Measurements from ENCODE around the gene ADAM19. TPM values are rescaled to one million over a fixed set of nuclear protein-coding genes. Genes with fewer than 3 reads are reported as not detected.

The ADAM19 gene
- total RNA-seq, 2 experiments from 2014 or later, result 24.2 to 103 TPM

DNA sequence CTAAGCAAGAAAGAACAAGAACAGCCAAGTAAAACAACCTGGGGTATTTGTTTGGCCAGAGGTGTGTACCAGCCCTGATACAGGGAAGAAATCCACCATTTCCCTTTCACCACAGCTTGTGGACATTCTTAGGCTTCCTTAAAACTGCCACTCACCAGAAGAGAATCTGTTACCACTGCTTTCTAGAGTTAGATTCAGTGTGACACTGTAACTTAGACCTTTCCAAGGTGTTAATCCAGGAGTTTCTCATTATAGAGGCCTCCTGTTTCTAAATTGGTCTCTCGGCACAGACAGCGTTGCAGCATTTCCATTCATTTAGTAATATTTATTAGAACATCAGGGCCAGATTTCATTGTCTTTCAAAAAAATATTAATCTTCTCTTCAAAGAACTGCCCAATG lies 60.6 kb downstream of the ADAM19 start:
- POLR2A ChIA-PET, result interaction anchor here (1.1 kb wide), 1 partner anchor 20 kb away, joined by 5 read pairs; no protein-coding TSS in a partner anchor
- no TSS peak for BruUV-seq (replicated peaks)
- Histone ChIP-seq H3K4me1 (ENCODE audit: insufficient read depth, low read length, poor library complexity, severe bottlenecking) (peaks cover 5% of the 10 kb centered on the region), H3K9me3 (ENCODE audit: low read length) (no peaks in the 10 kb centered on the region; the same call in 1 of the 2 replicates), H3K4me3 (ENCODE audit: low read depth, low read length, poor library complexity, severe bottlenecking) (no peak overlapping the region), H3K4me2 (ENCODE audit: low read length) (no peak overlapping the region), H3K36me3 (ENCODE audit: insufficient read depth, low read length) (peaks cover 65% of the 10 kb centered on the region), H3K27ac (ENCODE audit: low read depth, low read length, poor library complexity, severe bottlenecking) (no peak overlapping the region), H4K20me1 (ENCODE audit: insufficient read depth, low read length) (no peaks in the 10 kb centered on the region), H3K9me2 (ENCODE audit: insufficient read depth, low read length) (no peaks in the 10 kb centered on the region), H3K79me2 (ENCODE audit: insufficient read depth, low read depth, low read length) (no peaks in the 10 kb centered on the region), H2AFZ (ENCODE audit: low read length) (no peak overlapping the region)
- TF ChIP-seq, protein P1, sequence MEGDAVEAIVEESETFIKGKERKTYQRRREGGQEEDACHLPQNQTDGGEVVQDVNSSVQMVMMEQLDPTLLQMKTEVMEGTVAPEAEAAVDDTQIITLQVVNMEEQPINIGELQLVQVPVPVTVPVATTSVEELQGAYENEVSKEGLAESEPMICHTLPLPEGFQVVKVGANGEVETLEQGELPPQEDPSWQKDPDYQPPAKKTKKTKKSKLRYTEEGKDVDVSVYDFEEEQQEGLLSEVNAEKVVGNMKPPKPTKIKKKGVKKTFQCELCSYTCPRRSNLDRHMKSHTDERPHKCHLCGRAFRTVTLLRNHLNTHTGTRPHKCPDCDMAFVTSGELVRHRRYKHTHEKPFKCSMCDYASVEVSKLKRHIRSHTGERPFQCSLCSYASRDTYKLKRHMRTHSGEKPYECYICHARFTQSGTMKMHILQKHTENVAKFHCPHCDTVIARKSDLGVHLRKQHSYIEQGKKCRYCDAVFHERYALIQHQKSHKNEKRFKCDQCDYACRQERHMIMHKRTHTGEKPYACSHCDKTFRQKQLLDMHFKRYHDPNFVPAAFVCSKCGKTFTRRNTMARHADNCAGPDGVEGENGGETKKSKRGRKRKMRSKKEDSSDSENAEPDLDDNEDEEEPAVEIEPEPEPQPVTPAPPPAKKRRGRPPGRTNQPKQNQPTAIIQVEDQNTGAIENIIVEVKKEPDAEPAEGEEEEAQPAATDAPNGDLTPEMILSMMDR (conservative IDR thresholded peaks at IDR 0.05; ENCODE audit: low read length), result no peak
- TF ChIP-seq EZH2phosphoT487 (IDR thresholded peaks at IDR 0.05; ENCODE audit: borderline replicate concordance, low read depth, low read length), result no peak
- no peak for DNase-seq (ENCODE audit: low spot score)
- CTCF ChIA-PET (ENCODE audit: unreplicated experiment), result interaction anchor here (0.5 kb wide), 1 partner anchor 60 kb away, joined by 3 read pairs; no protein-coding TSS in a partner anchor
- intact Hi-C loops (cut with micrococcal nuclease; ENCODE audit: unreplicated experiment), result no loop called here

DNA sequence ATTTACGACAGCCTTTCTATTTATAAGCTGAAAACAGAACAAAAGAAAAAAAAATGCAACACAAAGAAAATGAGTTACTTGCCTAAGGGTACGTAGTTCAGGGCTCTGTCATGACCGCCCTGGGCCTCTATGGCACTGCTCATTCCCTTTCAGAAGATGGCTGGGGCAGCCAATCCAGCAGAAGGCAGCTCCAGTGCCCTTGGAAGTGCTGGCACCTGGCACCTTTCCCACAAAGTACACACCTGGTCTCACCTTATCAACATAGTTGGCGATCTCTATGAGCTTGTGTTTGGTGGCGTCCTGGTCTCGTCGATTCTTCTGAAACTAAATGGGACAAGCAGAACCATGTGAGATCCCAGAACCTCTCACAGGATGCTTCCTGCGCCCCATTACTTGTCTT lies 62.4 kb downstream of the ADAM19 start:
- no peaks in the 10 kb centered on the region for H3K9me2 ChIP-seq (ENCODE audit: insufficient read depth, low read length)
- no peak overlapping the region for H2AFZ ChIP-seq (ENCODE audit: low read length)
- no peak overlapping the region for H3K4me3 ChIP-seq (ENCODE audit: low read depth, low read length, poor library complexity, severe bottlenecking)
- H3K9me3 ChIP-seq (ENCODE audit: low read length), result no peaks in the 10 kb centered on the region; the same call in 1 of the 2 replicates
- no peak overlapping the region for H3K4me2 ChIP-seq (ENCODE audit: low read length)
- no peak for TF ChIP-seq EZH2phosphoT487 (IDR thresholded peaks at IDR 0.05; ENCODE audit: borderline replicate concordance, low read depth, low read length)
- TF ChIP-seq, protein P1 (conservative IDR thresholded peaks at IDR 0.05; ENCODE audit: low read length), result no peak
- no TSS peak for BruUV-seq (replicated peaks)
- no peak for DNase-seq (ENCODE audit: low spot score)
- intact Hi-C loops (cut with micrococcal nuclease; ENCODE audit: unreplicated experiment), result no loop called here
- H3K79me2 ChIP-seq (ENCODE audit: insufficient read depth, low read depth, low read length), result no peaks in the 10 kb centered on the region
- ChIA-PET CTCF (ENCODE audit: unreplicated experiment) (no interaction called here), POLR2A (interaction anchor here (1.0 to 2.4 kb wide), 3 partner anchors 10 to 15 kb away, joined by 3 to 6 read pairs (median 3); no protein-coding TSS in a partner anchor)
- H3K27ac ChIP-seq (ENCODE audit: low read depth, low read length, poor library complexity, severe bottlenecking), result no peak overlapping the region
- H4K20me1 ChIP-seq (ENCODE audit: insufficient read depth, low read length), result no peaks in the 10 kb centered on the region
- H3K36me3 ChIP-seq (ENCODE audit: insufficient read depth, low read length), result peaks cover 69% of the 10 kb centered on the region
- H3K4me1 ChIP-seq (ENCODE audit: insufficient read depth, low read length, poor library complexity, severe bottlenecking), result peaks cover 21% of the 10 kb centered on the region
